ENCODE data around the gene GRIK3. TPM values are rescaled to one million over a fixed set of nuclear protein-coding genes. Genes with fewer than 3 reads are reported as not detected.
"Not testable (repeated sequence)": the region's sequence is repeated elsewhere in the genome, so short reads cannot be mapped to it uniquely, and the experiment has no call there.

The GRIK3 gene
- total RNA-seq, 1 donor from 2014 or later: 0.27 TPM

- TF ChIP-seq CTCF (IDR thresholded peaks at IDR 0.05): no peak
- H3K4me3 ChIP-seq: no peak overlapping the region
- H3K27ac ChIP-seq: no peak overlapping the region
- DNase-seq: no peak
- no peak for ATAC-seq
- no peaks in the 10 kb centered on the region for H3K4me1 ChIP-seq
- intact Hi-C loops (cut with DNase I): no loop called here
- peaks cover 13% of the 10 kb centered on the region for H3K27me3 ChIP-seq (ENCODE audit: low read depth)
- H3K36me3 ChIP-seq: no peaks in the 10 kb centered on the region
- H3K9me3 ChIP-seq: no peaks in the 10 kb centered on the region
Measured at GRCh38 chr1:36910886-36911540, 123.3 kb downstream of the GRIK3 start.

- ATAC-seq (no peak), DNase-seq (no peak)
- no peak overlapping the region for H3K4me3 ChIP-seq
- no peak for TF ChIP-seq CTCF (IDR thresholded peaks at IDR 0.05)
- H3K27ac ChIP-seq: no peak overlapping the region
- no peaks in the 10 kb centered on the region for H3K9me3 ChIP-seq
- intact Hi-C loops (cut with DNase I): no loop called here
- H3K36me3 ChIP-seq: no peaks in the 10 kb centered on the region
- H3K27me3 ChIP-seq (ENCODE audit: low read depth): peaks cover 13% of the 10 kb centered on the region
- no peaks in the 10 kb centered on the region for H3K4me1 ChIP-seq
Measured at GRCh38 chr1:36909946-36910725, 124.2 kb downstream of the GRIK3 start.

GRCh38 chr1:36909359-36909758, 125.0 kb downstream of the GRIK3 start:
- peaks cover 13% of the 10 kb centered on the region for H3K27me3 ChIP-seq (ENCODE audit: low read depth)
- H3K36me3 ChIP-seq; intact Hi-C loops (cut with DNase I); H3K9me3 ChIP-seq; DNase-seq; H3K4me3 ChIP-seq; H3K4me1 ChIP-seq; ATAC-seq; H3K27ac ChIP-seq: not testable (repeated sequence)

GRCh38 chr1:36908096-36908495, 126.2 kb downstream of the GRIK3 start:
- no peak for TF ChIP-seq CTCF (IDR thresholded peaks at IDR 0.05)
- Histone ChIP-seq H3K9me3 (no peaks in the 10 kb centered on the region), H3K4me3 (no peak overlapping the region), H3K27me3 (ENCODE audit: low read depth) (peaks cover 14% of the 10 kb centered on the region), H3K36me3 (no peaks in the 10 kb centered on the region), H3K27ac (no peak overlapping the region), H3K4me1 (no peaks in the 10 kb centered on the region)
- ATAC-seq: no peak
- no peak for DNase-seq
- intact Hi-C loops (cut with DNase I): no loop called here

GRCh38 chr1:36906555-36906954, 127.8 kb downstream of the GRIK3 start:
- peaks cover 14% of the 10 kb centered on the region for H3K27me3 ChIP-seq (ENCODE audit: low read depth)

More at GRCh38 chr1:36906555-36906954, 127.8 kb downstream of the GRIK3 start:
- no peaks in the 10 kb centered on the region for H3K9me3 ChIP-seq
- no peak overlapping the region for H3K27ac ChIP-seq
- no peaks in the 10 kb centered on the region for H3K36me3 ChIP-seq
- intact Hi-C loops (cut with DNase I): no loop called here
- H3K4me1 ChIP-seq: no peaks in the 10 kb centered on the region
- no peak for ATAC-seq
- no peak for DNase-seq
- no peak overlapping the region for H3K4me3 ChIP-seq
- no peak for TF ChIP-seq CTCF (IDR thresholded peaks at IDR 0.05)

Measured in lower lobe of right lung (tissue), 2 donors.